Activated T-helper 1 cell treated with anti-CD3 and anti-CD28 coated beads, Interleukin-2, amount 50 U/mL, for 16 hours (primary cell): ENCODE data around the gene SAT2.

ENCODE experiments used
- DNase-seq, 2 donors: peaks; one replicate each; pipeline ENCODE4 v3.0.0-alpha.2; 2020; ENCODE audit warnings: low read depth in 1 of 2, low spot score in 1 of 2

SAT2 gene

GRCh38 chr17:7592422-7593021, 35.1 kb downstream of the SAT2 start:
- DNase-seq, result no peak

GRCh38 chr17:7591596-7591995, 36.0 kb downstream of the SAT2 start:
- no peak for DNase-seq

GRCh38 chr17:7590743-7591142, 36.9 kb downstream of the SAT2 start:
- no peak for DNase-seq

- no peak for DNase-seq
Observed at GRCh38 chr17:7589891-7590691, 37.5 kb downstream of the SAT2 start, which contains the start of gene SOX15. SOX15 (minus strand) TSS chr17:7590094; CDS start chr17:7589676, 418 bp downstream.

- no peak for DNase-seq
Observed at GRCh38 chr17:7589204-7589868, 38.3 kb downstream of the SAT2 start.

GRCh38 chr17:7588553-7589203, 38.9 kb downstream of the SAT2 start:
- DNase-seq, result no peak

GRCh38 chr17:7587420-7588151, 40.0 kb downstream of the SAT2 start:
- no peak for DNase-seq

GRCh38 chr17:7586673-7587419, 40.8 kb downstream of the SAT2 start:
- DNase-seq, result no peak

GRCh38 chr17:7583253-7584109, 44.1 kb downstream of the SAT2 start, which contains the start of gene MPDU1:
MPDU1 (plus strand) TSS chr17:7583852; CDS start chr17:7583863, 11 bp downstream.
- DNase-seq, result peak; percentile 87 to 91

GRCh38 chr17:7582396-7583252, 45.0 kb downstream of the SAT2 start:
- DNase-seq, result no peak

GRCh38 chr17:7580604-7581575, 46.7 kb downstream of the SAT2 start:
- DNase-seq, result no peak

- DNase-seq, result no peak
Observed at GRCh38 chr17:7579834-7580603, 47.6 kb downstream of the SAT2 start.

- no peak for DNase-seq
Observed at GRCh38 chr17:7579001-7579833, 48.4 kb downstream of the SAT2 start, which contains the start of gene CD68. CD68 (plus strand) TSS chr17:7579638; CDS start chr17:7579678, 40 bp downstream.

GRCh38 chr17:7577327-7578199, 50.1 kb downstream of the SAT2 start:
- no peak for DNase-seq
